Stimulated activated CD4-positive, alpha-beta T cell treated with anti-CD3 and anti-CD28 coated beads, Interleukin-1b, Interleukin-23, amount 100 ng/mL, for 48 hours (primary cell): Measurements from ENCODE around the gene INHBC.

Experiments used
- DNase-seq: peaks from one replicate; pipeline ENCODE4 v3.0.0-alpha.2; 2020

Gene INHBC

GRCh38 chr12:57454566-57455373, 20.2 kb downstream of the INHBC start, which contains the start of gene INHBE:
Gene INHBE, plus strand, starts transcription at chr12:57455307. Its CDS starts 230 bp downstream, at chr12:57455537.
- DNase-seq = no peak

GRCh38 chr12:57455374-57456144, 21.0 kb downstream of the INHBC start:
- no peak for DNase-seq

GRCh38 chr12:57456145-57456700, 21.6 kb downstream of the INHBC start:
- DNase-seq = peak; percentile 60

- DNase-seq = no peak
Measured at GRCh38 chr12:57456737-57457490, 22.3 kb downstream of the INHBC start.

- DNase-seq = no peak
Measured at GRCh38 chr12:57458665-57459054, 24.1 kb downstream of the INHBC start.

- peak; percentile 95 for DNase-seq
Measured at GRCh38 chr12:57459055-57459749, 24.6 kb downstream of the INHBC start.

GRCh38 chr12:57459750-57460467, 25.3 kb downstream of the INHBC start, which contains the start of gene GLI1:
Gene GLI1, plus strand, starts transcription at chr12:57459785. Its CDS starts 3,907 bp downstream, at chr12:57463692.
- DNase-seq = peak; percentile 56

- no peak for DNase-seq
Measured at GRCh38 chr12:57460468-57460784, 25.8 kb downstream of the INHBC start.

- no peak for DNase-seq
Measured at GRCh38 chr12:57460841-57461275, 26.3 kb downstream of the INHBC start.

- no peak for DNase-seq
Measured at GRCh38 chr12:57461276-57461916, 26.8 kb downstream of the INHBC start.

- no peak for DNase-seq
Measured at GRCh38 chr12:57461917-57462250, 27.3 kb downstream of the INHBC start.

GRCh38 chr12:57462251-57462911, 27.8 kb downstream of the INHBC start:
- DNase-seq = peak; percentile 92

- DNase-seq = no peak
Measured at GRCh38 chr12:57462912-57463253, 28.3 kb downstream of the INHBC start.

GRCh38 chr12:57464569-57464968, 30.0 kb downstream of the INHBC start:
- no peak for DNase-seq

GRCh38 chr12:57465030-57465746, 30.6 kb downstream of the INHBC start:
- DNase-seq = no peak

- no peak for DNase-seq
Measured at GRCh38 chr12:57465747-57466505, 31.3 kb downstream of the INHBC start.

- DNase-seq = no peak
Measured at GRCh38 chr12:57467212-57467874, 32.8 kb downstream of the INHBC start.

GRCh38 chr12:57467915-57468314, 33.3 kb downstream of the INHBC start:
- no peak for DNase-seq
